ENCODE results near the gene SPAG9.
"Not testable (repeated sequence)": the region's sequence is repeated elsewhere in the genome, so short reads cannot be mapped to it uniquely, and the experiment has no call there.

SPAG9 gene

GRCh38 chr17:50954641-50955121, 166.0 kb downstream of the SPAG9 start:
- no peak for DNase-seq (ENCODE audit: low read depth, low spot score)

GRCh38 chr17:50953831-50954601, 166.7 kb downstream of the SPAG9 start:
- DNase-seq (ENCODE audit: low read depth, low spot score) = peak; percentile 81

DNA sequence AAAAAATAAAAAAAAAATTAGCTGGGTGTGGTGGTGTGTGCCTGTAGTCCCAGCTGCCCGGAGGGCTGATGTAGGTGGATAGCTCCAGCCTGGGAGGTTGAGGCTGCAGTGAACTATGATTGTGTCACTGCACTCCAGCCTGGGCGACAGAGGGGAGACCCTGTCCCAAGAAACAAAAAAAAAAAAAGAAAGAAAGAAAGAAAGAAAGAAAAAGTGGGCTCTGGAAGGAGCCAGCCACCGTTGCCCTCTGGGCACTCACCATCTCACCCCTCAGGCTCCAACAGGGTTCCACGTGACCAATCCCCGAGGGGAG, 167.2 kb downstream of the SPAG9 start:
- DNase-seq (ENCODE audit: low read depth, low spot score) = no peak

- no peak for DNase-seq (ENCODE audit: low read depth, low spot score)
These were observed 167.8 kb downstream of the SPAG9 start for GRCh38 chr17:50952889-50953288.

GRCh38 chr17:50952013-50952412, 168.7 kb downstream of the SPAG9 start:
- DNase-seq (ENCODE audit: low read depth, low spot score) = no peak

GRCh38 chr17:50949989-50950877, 170.4 kb downstream of the SPAG9 start:
- DNase-seq (ENCODE audit: low read depth, low spot score) = peak; percentile 75

GRCh38 chr17:50949128-50949988, 171.3 kb downstream of the SPAG9 start:
- no peak for DNase-seq (ENCODE audit: low read depth, low spot score)

GRCh38 chr17:50948711-50949110, 172.0 kb downstream of the SPAG9 start:
- no peak for DNase-seq (ENCODE audit: low read depth, low spot score)

DNA sequence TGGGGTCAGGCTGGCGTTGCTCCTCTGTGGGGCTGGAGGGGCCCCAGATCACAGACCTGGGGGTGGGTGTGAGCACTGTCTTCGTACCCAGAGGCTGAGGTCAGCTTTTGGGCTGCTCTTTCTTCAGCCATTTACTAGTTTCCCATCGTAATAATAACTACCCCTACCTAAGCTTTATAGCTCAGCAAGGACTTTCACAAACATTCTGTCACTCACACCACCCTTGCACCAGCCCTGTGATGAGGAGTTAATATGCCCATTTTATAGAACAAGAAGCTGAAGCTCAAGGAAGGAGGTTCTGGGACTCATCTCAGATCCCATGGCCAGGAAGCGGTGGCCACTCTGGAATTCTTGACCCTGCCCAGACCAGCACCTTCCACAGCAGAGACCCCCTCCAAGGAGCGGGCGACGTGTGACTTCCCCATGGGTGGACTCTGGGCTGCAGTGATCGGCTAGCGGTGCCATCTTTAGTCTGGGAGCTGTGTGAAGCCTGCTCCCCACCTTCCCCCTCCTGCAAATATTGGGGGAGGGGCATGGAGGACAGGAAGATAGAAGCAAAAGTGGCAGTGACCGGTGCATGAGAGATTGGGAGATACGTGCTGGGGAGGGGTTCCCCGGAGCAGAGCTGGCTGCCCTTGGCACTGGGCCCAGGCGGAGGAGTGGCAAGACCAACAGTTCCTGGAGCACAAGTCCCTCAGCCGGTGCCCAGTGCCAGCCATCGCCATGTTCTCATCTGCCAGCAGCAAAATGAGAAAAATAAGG, 172.7 kb downstream of the SPAG9 start:
- DNase-seq (ENCODE audit: low read depth, low spot score) = no peak

DNA sequence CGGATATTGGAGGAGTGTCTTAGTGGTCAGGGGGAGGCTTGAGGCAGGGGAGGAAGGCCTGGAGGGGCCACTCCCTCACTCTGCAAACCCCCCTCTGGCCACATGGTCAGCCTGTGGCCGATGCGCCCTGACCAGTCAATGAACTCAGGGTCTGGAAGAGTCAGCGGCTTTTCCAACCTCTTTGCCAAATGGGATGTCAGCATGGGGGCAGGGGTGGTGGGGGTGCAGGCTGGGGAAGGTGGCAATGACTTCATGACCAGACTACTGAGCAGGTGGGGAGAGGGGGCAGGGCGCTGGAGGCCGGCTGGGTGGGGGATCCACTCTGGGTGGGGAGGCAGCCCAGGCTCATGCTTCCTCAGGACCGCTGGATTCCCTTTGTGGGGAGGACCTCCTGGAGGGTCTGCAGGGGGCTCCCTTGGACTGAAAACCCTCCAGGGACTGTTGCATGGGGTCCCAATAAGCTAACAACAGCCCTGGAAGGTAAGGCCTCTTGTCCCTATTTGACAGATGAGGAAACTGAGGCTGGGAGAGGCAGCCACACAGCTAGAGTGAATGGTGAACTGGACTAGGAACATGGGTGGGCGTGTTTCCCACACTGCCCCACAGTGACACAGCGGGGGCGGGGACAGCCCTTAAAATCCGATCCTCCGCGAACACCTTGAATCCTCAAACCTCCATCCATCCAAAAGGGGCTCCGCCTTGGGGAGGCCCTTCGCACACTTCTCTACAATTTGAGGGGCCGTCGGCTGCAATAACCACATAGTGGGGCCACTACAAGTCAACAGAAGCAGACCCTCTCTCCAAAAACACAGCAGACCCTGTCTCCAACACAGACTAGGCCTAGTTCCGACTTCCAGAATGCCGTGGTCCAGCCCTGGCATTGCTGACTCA, 173.5 kb downstream of the SPAG9 start:
- DNase-seq (ENCODE audit: low read depth, low spot score) = no peak

DNA sequence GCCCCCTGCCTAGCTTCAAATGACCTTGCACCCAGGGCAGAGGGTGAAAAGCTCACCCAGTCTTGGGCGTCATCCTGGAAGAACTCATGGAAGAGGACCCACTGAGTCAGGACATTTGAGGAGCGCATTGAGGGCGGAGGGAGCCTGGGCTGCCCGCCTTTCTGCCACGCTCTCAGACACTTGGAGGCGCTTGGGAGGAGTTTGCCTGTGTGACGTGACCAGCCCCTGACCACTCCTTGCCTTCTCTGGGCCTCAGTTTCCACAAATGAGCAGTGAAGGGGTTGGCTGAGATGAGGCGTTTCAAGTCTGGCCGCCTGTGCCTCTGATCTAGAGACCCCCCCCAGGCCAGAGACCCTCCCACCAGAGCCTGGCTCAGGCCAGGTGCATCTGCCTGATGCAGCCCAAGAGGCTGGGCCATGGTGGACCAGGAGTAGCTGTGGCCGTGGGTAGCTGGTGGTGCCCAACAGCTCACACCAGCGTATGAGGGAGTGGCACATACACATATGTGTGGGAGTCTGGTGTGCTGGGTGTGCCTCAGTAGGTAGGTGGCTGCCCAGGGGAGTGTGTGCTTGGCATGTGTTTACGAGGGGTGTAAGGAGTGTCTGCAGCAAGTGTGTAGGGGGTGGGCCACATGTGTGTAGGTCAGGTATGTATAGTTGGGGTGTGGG, 174.3 kb downstream of the SPAG9 start:
- DNase-seq (ENCODE audit: low read depth, low spot score) = no peak

GRCh38 chr17:50945779-50946222, 174.9 kb downstream of the SPAG9 start:
- DNase-seq (ENCODE audit: low read depth, low spot score) = no peak

GRCh38 chr17:50944902-50945720, 175.6 kb downstream of the SPAG9 start:
- DNase-seq (ENCODE audit: low read depth, low spot score) = no peak

GRCh38 chr17:50944054-50944901, 176.4 kb downstream of the SPAG9 start:
- DNase-seq (ENCODE audit: low read depth, low spot score) = peak; percentile 55

DNA sequence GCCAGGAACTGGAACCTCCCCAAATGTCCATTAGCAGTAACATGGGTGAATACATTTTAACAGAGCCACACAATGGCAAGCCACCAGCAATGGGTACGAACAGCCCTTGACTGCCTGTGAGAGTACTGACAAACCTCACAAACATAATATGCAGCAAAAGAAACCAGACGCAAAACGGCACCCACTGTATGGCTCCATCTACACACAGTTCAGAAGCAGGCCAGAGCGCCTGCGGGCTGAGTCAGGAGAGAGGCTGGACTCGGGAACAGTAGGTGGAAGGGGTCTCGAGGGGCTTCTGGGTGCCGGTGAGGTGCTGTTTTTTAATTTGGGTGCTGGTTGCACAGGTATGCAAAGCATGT, 177.1 kb downstream of the SPAG9 start:
- DNase-seq (ENCODE audit: low read depth, low spot score) = no peak

DNA sequence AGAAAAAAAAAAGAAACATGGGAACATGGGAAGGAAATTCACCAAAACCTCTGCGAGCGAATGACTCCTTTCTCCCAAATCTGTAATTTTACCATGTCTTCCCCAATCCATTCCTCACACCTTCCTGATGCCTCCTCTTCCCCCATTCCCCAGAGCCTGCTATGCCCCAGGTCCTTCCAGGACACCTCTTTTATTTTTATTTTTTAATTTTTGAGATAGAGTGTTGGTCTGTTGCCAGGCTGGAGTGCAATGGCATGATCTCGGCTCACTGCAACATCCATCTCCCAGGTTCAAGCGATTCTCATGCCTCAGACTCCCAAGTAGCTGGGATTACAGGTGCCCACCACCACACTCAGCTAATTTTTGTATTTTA, 179.0 kb downstream of the SPAG9 start:
- DNase-seq (ENCODE audit: low read depth, low spot score) = not testable (repeated sequence)

DNA sequence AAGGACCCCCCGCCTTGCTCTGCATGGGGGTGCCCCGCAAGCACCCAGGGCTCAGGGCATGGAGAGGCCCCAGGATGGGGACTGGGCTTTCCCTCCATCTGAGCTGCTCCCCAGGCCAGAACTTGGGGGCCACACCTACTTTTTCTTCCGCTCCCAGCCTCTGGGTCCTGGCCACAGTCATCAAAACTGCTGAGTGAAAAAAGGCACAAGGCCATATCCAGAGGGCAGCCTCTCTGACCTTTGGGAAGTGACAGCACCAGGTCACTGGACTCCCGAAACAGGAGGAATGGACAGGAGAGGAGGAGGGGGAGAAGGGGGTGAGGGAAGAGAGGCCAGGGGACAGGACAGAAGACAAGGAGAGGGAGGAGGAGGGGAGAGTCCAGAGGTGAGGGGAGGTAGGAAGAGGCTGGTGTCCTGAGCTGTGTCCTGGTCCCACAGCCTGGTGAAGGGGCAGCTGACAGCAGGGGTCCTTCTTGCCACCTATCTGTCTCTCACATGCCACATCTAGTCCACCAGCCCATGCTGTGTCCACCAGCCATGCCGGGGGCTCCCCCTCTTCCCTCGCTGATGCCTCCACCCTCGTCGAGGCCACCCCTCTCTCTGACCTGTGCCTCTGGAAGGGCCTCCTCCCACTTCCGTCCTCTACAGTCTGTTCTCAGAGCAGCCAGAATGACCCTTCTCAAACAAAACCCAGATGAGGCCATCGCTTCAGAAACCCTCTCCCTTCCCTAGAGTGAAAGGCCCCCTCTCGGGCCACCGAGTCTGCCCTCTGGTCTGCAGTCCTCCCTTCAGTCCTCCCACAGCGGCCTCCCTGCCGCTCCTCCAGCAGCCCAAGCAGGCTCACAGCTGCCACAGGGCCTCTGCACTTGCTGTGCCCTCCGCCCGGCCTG, 180.6 kb downstream of the SPAG9 start:
- no peak for DNase-seq (ENCODE audit: low read depth, low spot score)

Measured in ELF-1 (cell line).